ENCODE results near the gene ZNF322.
"Not testable (repeated sequence)": the region's sequence is repeated elsewhere in the genome, so short reads cannot be mapped to it uniquely, and the experiment has no call there.

DNA sequence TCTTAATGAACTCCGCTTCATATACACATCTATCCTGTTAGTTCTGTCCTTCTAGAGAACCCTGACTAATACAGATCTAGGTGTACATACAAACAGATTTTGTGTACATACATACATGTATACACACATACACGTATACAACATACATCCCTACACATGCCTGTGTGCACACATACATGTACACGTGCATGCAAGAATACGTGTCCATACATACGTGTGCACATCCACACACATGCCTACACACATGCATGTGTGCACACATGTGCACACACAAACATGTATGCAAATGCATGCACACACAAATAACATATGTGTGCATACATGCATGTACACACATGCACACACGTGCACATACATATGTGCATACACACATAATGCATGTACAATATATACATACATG lies 10.5 kb upstream of the ZNF322 start:
- TF ChIP-seq CTBP1 (IDR thresholded peaks at IDR 0.05; ENCODE audit: borderline replicate concordance); BHLHE40 (IDR thresholded peaks at IDR 0.05; ENCODE audit: borderline replicate concordance); SP1 (IDR thresholded peaks at IDR 0.05); LEF1 (IDR thresholded peaks at IDR 0.05; ENCODE audit: borderline replicate concordance); ARNT (IDR thresholded peaks at IDR 0.05): not testable (repeated sequence)
